Fibroblast of skin of back (primary cell): Measurements from ENCODE around the gene ATP6V0B.
A peak's percentile ranks its signal among the peaks of the same experiment; 100 is the strongest.

Experiments
- DNase-seq: peaks from one replicate; pipeline ENCODE4 v3.0.0-alpha.2; 2013

The ATP6V0B gene

DNA sequence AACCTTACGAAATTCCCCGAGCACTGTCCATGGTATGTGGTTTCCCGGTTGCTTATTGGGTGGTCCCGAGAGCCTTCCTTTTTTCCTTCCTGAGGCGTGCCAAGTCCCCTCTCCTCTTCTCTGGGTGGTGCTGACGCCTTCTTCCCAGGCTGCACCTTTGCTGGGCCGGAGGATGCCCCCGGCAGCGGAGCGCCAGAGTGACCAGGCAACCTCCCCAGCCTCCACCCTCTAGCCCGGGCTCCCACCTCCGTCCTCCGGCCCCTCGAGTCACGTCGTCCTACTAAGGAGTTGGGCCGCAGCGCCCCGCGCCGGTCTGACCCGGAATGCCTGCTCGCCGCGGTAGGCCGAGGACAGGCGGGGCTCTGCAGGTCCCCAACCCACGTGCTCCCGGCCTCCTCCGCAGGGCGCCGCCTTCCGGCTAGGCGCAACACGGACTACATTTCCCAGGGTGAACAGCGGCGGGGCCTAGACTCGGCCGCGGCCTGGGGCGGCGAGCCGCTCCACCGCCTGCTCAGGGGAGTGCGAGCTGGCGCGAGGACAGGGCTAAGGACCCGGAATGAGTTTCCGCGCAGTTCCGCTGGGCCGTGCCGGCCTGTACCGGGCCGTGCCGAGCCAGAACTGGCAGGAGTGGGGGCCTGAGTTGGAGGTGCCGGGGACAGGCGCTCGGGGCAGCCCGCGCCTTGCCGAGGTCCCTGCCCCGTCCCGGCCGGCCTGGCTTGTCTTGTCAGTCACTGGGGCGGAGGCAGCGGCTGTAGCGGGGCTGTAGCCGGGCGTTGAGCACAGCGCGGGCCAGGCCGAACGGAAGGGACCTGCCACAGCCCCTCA is 28.3 kb upstream of the ATP6V0B start, which contains the start of gene IPO13:
IPO13 (plus strand) TSS at position 715 of the 825 bp plus-strand sequence. CDS start 651 bp downstream, outside the sequence.
- peak; percentile 94 for DNase-seq

DNA sequence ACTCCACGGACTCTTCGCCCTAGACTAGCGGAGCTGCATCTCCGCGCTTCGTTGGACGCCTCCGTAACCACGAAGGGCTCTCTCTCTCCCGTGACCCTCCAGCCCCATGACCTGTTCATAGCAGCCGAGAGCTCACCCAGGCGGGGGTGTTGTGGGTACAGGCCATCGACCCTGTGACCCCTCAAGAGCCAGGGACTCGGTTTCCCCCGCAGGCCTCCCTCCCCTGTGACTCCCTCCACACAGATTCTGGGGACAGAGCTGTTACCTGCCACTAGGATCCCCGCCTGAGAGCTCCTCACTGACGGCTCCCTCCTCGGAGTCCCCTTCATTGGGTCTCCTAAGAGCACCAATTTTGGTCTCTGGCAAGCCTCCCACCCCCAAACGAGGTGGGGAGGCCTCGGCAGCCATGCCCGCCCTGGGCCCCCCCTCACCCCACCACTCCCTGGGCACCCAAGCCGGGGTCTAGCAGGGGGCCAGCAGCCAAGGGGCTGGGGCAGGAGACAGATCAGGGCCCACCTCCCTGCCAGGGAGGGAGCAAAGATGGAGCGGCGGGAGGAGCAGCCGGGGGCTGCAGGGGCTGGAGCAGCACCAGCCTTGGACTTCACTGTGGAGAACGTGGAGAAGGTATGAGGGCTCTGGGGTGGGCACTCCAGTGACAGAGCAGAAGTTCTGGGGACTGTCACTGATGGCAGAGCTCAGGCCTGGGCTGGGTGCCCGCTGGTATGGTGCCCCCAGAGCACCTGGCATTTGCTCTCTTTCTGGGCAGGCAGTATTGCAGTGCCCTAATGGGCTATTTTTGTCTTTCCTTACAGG is 27.5 kb upstream of the ATP6V0B start:
- DNase-seq: no peak

DNA sequence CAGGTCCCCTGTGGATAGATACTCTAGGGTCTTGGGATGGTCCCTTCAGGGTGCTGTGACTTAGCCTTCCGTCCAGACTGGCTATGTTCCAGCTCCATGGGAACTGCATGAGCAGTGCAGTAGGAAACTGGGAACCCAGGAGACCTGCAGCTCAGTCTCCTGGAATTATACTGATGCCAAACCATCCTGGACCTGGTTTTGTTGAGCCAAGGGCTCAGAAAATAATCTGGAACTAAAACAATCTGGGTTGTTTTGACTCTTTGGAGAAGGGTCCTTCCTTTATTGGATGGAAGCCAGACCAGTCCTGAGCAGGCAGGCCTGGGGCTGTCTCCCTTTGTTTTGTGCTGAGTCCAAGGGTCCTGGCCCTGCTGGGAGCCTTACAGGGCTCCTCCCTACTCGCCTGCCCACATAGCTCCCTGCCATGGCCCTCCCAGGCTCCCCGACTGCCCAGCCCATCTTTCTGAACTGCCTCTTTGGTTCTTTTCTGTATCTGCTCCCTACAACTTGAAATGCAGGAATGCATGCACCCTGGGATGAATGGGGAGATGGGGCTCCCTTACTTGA is 26.8 kb upstream of the ATP6V0B start:
- no peak for DNase-seq

DNA sequence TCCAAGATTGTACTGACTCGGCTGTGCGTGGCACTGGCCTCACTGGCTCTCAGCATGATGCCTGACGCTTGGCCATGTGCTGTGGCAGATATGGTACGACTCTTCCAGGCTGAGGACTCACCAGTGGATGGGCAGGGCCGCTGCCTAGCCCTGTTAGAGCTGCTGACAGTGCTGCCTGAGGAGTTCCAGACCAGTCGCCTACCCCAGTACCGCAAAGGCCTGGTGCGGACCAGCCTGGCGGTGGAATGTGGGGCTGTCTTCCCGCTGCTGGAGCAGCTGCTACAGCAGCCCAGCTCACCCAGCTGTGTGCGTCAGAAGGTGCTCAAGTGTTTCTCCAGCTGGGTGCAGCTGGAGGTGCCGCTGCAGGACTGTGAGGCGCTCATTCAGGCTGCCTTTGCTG is 25.1 kb upstream of the ATP6V0B start:
- no peak for DNase-seq

DNA sequence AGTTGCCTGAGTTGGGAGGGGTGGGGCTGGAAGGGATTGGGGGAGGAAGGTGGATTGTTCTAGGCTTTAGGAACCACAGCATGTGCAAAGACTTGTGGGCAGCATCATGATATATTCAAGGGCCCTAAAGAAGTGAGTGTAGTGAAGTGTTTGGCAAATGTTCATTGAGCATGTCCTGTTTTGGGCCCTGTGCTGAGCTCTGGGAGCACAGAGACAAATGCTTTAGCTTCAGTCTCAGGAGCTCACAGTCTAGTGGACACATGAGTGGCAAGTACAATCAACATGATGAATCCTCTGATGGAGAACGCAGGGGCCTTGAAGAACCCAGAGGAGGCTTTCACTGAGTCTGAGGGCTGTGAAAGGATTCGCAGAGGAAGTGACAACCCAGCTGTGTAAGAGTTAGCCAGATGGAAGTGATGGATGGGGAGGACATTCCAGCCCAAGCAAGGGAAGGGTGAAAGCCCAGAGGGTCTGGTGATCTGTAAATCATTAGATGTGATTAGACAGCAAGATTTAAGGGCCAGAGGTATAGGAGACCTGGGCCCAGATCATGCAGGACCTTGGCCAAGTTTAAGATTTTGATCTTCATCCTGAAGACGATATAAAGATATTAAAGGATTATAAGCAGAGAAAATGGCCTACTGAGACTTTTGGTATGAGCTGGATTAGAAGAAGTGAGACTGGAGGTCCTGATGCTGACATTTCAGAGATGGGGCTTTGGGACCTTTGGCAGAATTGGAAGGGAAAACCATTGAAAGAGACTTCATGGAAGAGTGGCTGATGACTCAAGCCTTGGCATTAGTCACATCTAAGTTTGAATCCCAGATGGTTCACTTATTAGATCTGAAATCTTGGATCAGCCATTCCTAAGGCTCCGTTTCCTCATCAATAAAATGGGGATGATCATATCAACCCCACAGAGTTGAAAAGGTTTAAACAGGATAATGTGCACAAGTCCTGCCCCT is 23.5 kb upstream of the ATP6V0B start:
- no peak for DNase-seq

DNA sequence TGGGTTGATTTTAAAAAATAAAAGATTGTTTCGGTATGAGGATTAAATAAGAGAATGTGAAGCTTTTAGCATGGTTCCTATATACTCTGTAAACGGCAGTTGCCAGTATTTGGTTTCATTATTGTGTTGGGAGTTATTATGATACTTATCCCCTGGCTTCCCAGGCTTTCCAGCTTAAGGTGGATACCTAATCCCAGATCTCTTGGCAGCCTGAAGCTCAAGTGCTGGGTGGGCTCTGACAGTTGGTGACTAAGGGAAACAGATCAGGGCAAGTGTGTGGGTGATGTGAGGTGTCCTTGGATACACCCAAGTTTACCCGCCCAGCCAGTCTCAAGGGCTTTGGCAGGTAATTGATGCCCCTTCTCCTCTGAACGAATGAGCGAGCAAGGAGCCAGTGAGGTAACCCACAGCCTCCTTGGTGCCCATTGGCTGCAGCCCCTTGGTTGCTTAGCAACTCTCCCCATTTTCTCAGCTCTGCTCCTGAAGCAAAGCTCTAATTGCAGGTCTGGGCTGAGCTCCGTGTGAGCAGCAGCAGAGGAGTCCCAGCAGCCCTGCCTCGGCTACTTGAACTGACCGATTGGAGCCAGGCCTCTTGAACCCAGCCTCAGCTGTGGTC is 21.9 kb upstream of the ATP6V0B start:
- no peak for DNase-seq

DNA sequence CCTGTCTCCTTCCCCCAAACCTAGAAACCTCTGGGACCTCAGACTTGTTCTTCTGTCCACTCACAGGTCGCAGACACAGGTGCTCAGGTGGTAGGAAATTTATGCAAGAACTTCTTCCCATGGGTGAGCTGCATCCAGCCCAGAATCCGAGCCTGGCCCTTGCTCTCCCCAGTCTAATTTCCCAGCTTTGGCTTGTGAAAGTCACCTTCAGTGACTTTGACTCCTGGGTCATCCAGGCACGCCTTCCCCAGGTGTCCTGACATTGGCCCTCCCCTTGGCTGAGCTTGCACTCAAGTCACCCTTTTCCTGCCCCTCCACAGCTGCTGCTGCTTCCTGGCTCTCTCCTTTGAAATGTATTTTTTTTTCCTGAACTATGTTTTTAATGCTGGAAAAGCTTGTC is 21.4 kb upstream of the ATP6V0B start:
- no peak for DNase-seq

DNA sequence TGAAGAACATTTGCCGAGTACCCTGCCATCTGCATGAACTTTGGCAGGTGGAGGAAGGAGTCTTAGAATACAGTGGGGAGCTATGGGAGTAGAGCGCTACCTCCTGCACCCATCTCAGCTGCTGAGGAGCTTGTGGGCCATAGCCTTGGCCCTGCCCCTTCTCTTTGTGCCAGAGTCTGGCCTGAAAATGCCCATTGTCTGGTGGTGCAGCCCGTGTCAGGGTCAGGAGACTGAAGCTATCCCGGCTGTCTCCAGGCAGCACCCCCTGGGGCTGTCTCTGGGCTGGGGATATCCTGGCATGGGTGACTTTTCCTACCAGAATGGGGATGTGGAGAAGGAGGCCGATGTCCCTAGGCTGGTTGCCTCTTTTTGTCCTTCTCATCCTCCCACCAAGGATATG is 20.7 kb upstream of the ATP6V0B start:
- no peak for DNase-seq

DNA sequence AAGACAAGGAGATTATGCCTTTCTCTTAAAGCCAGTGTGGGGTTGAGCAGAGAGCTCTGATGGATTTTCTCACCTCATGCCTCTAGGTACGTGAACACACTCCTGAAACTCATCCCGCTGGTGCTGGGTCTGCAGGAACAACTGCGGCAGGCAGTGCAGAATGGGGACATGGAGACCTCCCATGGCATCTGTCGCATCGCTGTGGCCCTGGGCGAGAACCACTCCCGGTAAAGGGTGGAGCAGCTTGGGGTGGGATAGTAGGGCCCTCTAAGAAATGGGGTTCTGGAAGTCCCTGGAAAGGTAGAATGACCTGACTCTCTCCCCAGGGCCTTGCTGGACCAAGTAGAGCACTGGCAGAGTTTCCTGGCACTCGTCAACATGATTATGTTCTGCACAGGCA is 18.5 kb upstream of the ATP6V0B start:
- no peak for DNase-seq

DNA sequence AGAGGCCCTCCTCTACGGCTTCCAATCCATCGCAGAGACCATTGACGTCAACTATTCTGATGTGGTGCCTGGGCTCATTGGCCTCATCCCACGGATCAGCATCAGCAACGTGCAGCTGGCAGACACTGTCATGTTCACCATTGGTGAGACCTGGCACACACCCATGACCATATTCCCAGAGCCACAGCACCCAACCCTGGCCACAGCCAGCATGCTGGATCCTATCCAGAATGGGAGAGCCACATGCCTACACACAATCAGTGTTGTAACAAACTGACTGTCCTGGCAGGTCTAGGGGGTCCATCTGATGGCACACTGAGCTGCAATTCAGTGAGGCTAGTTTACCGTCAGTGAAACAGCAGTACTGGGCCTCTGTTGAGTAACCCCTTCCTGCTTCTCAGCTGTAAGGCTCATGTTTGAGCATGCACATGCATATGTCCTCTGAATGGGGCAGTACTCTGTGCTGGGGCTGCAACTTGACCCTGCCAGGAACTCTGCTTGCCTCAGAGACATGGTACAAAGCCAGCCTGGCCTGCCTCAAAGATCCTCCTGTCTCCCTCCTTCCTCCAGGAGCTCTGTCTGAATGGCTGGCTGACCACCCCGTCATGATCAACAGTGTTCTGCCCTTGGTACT is 17.2 kb upstream of the ATP6V0B start:
- DNase-seq: no peak

DNA sequence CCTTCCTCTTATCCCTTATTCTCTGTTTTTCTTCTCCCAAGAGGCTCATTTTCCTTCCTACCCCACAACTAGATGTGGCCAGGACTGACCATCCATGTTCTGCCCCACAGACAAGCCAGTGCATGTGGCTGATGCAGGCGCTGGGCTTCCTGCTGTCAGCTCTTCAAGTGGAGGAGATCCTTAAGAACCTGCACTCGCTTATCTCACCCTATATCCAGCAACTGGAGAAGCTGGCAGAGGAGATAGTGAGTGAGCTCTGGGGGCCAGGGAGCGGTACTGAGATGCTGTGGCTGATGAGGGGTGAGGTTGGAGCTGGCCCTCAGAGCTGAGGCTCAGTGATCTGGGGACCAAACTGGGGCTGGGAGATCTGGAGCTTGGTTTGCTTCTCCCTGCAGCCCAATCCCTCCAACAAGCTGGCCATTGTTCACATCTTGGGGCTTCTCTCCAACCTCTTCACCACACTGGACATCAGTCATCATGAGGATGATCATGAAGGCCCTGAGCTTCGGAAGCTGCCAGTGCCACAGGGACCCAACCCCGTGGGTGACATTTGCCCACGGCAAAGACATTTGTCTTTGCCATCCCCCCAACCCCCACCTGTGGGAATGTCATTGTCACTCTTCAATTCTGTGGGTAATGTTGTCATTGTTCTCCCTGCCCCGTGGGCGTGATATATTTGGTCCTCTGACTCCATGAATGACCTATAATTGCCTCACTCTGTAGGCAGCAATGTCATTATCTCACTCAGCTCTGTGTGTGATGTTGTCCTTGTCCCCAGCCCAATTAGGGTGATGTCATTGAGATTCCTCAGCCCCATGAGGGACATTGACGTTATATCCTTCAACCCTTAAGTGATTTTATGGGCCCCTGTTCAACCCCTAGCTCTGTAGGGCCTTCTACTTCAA is 16.2 kb upstream of the ATP6V0B start:
- DNase-seq: no peak

DNA sequence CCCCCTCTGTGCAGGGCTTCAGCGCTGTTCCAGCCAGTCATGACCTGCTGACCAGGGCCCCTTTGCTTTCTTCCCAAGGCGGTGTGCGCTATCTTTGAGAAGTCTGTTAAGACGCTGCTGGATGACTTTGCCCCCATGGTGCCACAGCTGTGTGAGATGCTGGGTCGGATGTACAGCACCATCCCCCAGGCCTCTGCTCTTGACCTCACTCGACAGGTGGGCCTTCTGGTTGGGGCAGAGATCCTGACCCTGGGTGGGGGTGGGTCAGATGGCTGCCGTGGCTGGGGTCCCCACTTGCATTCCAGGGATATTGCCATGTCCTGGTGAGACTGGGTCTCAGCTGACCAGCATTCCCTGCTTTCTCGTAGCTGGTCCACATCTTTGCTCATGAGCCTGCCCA is 14.0 kb upstream of the ATP6V0B start:
- no peak for DNase-seq

DNA sequence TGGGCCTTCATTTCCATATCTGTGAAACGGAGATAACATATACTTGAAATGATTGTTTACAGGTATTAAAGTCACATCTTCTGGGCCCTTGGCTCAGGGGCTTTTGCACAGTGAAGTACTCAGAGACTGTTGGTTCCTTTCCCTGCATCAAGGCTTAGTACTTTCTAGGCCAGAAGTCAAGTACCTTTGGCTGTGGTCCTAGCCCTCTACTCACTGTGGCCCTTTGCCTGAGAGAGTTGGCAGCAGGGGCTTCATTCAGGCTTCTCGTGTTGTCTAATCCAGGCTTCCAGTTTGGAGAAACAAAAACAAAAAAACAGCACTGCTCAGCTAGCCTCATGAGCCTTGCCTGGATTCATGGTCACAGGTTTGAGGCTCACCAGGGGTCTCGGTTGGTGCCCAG is 13.1 kb upstream of the ATP6V0B start:
- no peak for DNase-seq

DNA sequence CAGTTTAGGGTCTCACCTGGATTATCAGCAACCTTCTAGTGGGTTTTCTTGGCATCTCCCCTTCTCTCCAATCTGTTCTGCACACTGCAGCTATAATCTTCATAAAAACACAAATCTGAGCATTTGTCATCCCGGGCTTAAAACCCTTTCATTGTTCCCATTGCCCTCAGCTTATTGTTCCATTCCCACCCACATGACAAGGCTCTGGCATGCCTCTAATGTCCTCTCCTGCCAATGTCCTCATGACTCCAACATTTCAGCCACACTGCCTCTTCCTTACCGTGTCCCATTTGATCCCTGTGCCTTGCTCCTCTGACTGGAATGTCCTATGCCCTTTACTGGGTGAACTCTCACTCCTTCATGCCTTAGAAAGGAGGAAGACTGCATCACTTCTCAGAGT is 12.4 kb upstream of the ATP6V0B start:
- no peak for DNase-seq

DNA sequence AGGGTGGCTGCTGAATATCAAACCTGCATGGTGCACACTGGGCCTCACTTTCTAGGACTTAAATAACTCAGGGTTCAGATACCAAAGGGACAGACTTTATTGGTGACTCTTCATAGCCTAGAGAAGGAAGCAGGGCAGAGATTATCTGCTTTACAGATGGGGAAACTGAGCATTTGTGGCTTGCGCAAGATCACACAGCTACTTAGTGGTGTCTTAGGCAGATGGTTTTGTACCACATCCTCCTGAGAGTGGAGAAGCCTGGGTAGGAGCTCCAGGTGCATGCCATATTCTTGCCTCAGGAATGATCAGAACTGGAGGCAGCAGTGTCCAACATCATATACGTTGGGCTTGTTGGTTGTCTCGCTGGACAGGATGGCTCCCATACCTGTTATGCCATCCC is 11.8 kb upstream of the ATP6V0B start:
- DNase-seq: no peak

DNA sequence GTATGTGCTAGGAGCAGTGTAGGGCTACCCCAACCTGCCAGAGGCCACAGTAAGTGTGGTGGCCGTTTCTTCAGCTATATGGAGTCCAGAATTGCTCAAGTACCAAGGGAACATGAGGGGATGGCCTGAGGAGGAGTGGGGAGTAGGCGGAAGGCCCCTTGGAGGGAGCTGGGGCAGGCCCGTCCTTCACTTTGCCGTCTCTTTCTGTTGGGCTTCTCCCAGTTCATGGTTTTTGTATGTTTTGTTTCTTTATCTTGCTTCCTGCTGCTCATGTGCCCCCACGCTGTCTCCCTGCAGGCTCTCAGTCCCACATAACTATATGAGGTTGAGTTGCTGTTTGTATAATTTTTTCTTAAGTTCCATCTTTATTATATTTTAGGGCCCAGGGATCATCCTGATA is 10.9 kb upstream of the ATP6V0B start:
- no peak for DNase-seq

DNA sequence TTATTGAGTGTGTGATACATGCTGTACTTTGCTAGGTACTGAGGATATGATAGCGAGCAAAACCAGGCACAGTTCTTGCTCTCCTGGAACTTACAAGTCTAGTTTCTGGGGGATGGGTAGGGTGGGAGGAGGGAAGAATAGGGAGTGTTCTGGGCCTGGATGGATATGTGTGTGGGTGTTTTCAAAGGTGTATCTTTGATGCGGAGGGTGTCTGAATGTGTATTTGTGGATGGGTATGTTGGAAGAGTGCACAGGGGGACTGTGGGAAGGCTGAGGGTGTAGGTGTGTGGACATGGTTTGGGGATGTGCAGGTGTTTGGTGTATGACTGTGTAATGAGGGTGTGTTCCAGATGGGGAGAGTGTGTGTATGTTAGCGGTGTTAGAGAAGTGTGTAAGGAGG is 9.4 kb upstream of the ATP6V0B start:
- DNase-seq: no peak

DNA sequence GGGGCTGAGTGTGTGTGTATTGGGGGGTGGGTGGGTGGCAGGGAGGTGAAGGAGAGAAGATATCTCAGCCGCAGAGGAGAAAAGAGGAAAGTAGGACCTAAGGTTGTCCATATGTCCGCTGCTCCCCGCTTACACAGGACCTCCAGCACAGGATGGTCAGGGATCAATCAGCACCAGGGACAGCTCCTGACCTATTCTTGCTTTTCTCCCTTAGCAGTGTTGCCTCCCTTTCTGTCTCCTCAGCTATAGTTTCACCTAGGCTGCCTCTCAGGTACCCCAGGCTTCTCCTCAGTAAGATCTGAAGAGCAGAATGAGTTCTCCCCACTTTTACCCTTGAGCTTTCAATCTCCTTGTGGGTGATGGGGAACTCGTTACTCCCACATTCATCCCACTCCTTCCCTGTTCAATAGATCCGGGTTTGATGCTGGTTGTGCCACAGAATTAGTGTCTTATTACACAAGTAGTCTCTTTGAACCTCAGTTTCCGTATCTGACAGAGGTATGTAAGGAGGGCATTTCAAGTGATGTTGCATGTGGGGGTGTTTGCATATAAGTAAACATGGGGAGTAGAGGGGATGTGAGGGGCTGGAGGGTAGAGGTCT is 6.3 kb upstream of the ATP6V0B start:
- DNase-seq: no peak

DNA sequence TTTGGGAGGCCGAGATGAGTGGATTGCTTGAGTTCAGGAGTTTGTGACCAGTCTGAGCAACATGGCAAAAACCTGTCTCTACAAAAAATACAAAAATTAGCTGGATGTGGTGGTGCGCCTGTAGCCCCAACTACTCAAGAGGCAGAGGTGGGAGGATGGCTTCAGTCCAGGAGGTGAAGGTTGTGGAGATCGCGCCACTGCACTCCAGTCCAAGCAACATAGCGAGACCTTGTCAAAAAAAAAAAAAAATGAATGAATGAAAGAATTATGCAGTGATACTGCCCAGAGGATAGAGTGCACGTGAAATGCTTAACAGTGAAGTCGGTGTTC is 5.4 kb upstream of the ATP6V0B start:
- no peak for DNase-seq
